Measurements from ENCODE around the gene SH2D2A.

The SH2D2A gene

GRCh38 chr1:156816561-156817328 is at the start of gene SH2D2A:
SH2D2A (minus strand) TSS chr1:156816848; CDS start chr1:156816708, 140 bp downstream.
- DNase-seq (ENCODE audit: low spot score), result no peak

- DNase-seq (ENCODE audit: low spot score), result no peak
Measured at GRCh38 chr1:156865865-156866248, 49.2 kb upstream of the SH2D2A start.

DNA sequence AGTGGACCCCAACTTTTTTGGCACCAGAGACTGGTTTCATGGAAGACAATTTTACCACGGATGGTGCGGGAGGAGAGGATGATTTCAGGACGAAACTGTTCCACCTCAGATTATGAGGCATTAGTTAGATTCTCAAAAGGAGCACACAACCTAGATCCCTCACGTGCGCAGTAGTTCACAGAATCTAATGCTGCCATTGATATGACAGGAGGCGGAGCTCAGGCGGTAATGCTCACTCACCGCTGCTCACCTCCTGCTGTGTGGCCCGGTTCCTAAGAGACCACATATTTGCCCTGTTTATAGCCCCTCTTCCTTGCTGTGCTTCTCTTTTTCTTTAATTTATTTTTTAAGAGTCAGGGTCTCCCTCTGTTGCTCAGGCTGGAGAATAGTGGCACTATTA is 48.6 kb upstream of the SH2D2A start:
- no peak for DNase-seq (ENCODE audit: low spot score)

DNA sequence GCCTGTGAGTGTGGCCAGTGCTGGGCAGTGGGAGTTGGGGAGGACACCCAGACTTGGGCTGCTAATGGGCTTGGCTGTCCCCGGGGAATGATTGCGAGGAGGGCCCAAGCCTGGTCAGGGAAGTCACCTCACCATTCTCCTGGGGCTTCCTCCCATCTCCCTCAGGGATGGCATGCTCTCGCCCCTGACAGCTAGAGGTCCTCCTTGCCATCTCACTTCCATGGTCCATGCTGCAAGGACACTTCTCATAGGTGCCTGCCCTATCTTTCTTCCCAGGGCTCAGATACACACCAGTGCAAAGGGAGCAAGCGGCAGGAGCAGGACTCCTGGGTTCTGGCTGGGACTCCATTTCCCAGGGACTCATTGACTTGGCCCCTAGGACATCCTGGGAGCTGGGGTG is 48.1 kb upstream of the SH2D2A start:
- DNase-seq (ENCODE audit: low spot score), result no peak

DNA sequence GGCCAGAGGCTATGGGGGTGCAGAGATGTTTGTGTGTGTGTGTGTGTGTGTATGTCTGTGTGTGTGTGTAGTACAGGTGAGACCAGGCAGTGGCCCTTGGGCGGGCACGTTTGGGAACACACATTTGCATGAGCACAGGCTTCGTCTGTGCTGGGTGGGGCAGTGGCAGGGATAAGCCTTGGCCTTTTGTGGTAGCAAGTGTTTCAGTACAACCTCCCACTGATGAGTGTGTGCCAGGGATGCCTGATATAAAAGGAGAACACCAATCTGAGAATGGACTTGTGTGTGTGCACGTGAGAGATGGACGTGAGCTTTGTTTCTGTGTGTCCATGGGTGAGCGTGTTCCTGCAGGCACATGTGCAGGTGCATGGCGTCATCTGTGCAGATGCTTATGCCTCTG is 47.0 kb upstream of the SH2D2A start:
- no peak for DNase-seq (ENCODE audit: low spot score)

- no peak for DNase-seq (ENCODE audit: low spot score)
Measured at GRCh38 chr1:156862997-156863599, 46.5 kb upstream of the SH2D2A start.

GRCh38 chr1:156862584-156862983 is 45.9 kb upstream of the SH2D2A start:
- no peak for DNase-seq (ENCODE audit: low spot score)

- DNase-seq (ENCODE audit: low spot score), result peak; percentile 27
Measured at GRCh38 chr1:156860628-156861423, 44.2 kb upstream of the SH2D2A start, which contains the start of gene NTRK1. NTRK1 (plus strand) TSS chr1:156860865; CDS start chr1:156860935, 70 bp downstream.

DNA sequence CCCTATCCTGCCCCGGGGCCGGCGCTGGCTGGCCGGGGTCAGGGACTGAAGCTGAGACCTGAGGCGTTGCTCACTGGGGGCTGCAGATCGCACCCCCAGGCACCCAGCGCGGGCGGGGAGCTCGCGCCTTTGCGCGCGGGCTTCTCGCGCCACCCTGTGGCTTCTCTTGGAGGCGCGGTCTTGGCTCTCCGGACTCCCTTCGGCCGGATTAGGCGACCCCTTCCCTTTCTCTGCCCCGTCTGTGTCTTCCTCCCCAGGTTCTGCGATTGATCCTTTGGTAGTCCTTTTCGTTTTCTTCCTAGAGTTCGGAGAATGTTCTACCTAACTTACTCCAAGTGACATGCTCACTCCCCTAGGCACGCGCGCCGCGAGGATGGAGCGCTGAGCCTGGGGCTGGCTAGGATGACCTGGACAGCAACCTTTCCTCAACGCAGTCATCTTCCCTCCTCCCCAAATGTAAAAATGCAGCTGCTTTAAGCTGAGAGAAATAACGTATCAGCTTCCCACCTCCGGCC is 43.5 kb upstream of the SH2D2A start:
- DNase-seq (ENCODE audit: low spot score), result peak; percentile 30

DNA sequence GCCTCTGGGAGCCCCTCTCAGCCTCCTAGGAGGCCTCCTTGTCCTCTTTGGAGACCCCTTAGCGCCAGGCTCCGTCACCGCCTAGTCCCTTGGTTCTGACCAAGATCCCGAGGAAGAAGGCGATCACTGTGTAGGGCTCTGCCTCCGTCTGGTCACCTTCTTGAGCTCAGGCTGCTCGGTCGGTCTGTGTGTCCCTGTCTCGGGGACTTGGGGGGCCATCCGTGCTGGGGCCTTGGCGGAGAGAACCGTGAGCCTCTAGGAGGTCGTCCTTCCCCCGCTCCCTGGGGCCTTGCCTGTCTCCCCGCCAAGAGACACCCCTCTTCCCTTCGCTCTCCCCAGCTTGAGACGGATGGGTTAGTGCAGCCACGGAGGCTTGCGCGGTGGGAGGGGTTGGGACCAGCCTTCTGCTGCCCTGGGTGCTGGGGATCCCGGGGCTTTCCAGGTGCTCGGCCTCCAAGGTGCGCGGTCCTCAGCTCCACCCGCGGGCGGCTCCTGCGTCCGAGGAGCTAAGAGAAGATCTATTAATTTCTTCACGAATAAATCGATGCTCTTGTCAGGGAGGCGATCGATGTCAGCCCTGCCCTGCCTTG is 43.0 kb upstream of the SH2D2A start:
- DNase-seq (ENCODE audit: low spot score), result peak; percentile 22

- DNase-seq (ENCODE audit: low spot score), result no peak
Measured at GRCh38 chr1:156858959-156859522, 42.4 kb upstream of the SH2D2A start, which contains the start of gene INSRR. INSRR (minus strand) TSS chr1:156859117; CDS start chr1:156858621, 496 bp downstream.

GRCh38 chr1:156858555-156858956 is 41.9 kb upstream of the SH2D2A start:
- DNase-seq (ENCODE audit: low spot score), result no peak

DNA sequence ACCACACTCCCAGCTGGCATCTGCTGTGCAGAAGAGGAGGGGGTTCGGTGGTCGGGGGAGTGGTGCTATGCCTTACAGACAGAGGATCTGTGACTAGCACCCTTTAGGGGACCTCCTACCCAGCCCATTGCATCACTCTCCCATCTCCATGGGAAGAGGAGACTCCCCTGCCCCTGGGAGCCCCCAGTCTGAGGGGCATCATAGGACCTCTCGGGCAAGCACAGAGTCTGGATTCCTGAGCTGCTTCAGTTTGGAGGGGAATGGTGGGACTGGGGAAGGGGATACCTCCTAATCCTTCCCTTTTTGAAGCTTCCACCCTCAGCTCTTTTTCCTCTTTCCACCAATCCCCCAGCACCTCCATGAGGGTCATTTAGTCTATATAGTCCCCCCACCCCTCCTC is 40.9 kb upstream of the SH2D2A start:
- no peak for DNase-seq (ENCODE audit: low spot score)

- DNase-seq (ENCODE audit: low spot score), result no peak
Measured at GRCh38 chr1:156856282-156856785, 39.7 kb upstream of the SH2D2A start.

- DNase-seq (ENCODE audit: low spot score), result no peak
Measured at GRCh38 chr1:156854634-156855033, 38.0 kb upstream of the SH2D2A start.

- no peak for DNase-seq (ENCODE audit: low spot score)
Measured at GRCh38 chr1:156853761-156854160, 37.1 kb upstream of the SH2D2A start.

- no peak for DNase-seq (ENCODE audit: low spot score)
Measured at GRCh38 chr1:156852418-156852874, 35.8 kb upstream of the SH2D2A start.

GRCh38 chr1:156851779-156852417 is 35.2 kb upstream of the SH2D2A start:
- no peak for DNase-seq (ENCODE audit: low spot score)

DNA sequence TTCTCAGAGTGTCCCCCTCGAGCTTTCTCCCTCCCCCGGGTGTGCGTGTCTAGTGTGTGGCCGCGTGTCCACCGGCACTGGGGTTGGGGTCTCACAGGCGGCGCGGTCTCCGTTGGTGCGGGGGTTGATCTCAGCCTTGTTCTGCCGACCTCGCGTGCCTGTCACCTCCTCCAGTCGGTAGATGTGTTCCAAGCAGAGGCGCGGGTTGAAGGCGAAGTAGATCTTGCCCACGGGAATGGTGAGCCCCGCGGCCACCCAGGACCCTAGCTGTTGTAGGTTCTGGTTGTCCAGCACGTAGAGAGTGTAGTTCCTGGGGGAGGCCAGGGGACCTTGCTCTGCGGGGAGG is 32.5 kb upstream of the SH2D2A start:
- no peak for DNase-seq (ENCODE audit: low spot score)

DNA sequence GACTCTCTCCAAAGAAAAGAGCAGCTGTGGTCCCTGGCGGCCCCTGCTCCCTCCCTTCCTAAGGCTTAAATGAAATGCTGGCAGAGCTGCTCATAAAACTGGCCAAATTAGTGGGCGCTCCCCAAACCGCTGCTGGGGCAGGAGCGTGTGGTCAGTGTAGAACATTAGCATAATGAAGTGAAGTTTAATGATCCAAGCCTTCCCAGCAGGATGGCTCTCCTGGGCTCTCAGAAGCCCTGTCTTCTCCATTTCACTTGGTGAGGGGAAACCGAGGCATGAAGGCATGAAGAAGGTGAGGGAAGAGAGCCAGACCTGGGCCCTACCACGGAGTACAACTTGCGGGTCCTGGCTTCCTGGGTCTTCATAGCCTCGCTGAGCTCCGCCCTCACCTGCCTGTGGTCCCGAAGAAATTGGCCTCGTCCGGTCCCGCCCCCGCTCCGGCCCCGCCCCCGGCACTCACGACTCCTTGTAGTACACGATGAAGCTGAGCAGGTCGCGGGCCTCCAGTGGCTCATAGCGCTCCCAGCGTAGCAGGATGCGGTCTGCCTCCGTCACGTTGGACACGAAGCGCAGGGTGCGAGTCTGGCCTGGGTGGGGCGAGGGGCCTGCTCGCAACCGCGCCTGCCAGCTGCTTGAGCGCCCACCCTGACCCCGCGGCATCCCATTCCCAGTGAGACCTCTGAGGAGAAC is 32.0 kb upstream of the SH2D2A start:
- no peak for DNase-seq (ENCODE audit: low spot score)
